DND-41 (cell line): ENCODE measurements around the gene HIPK4.

Experiments used
- ATAC-seq: fragments of 200-7000 bp; cut with Tn5 transposase; 3 replicates; pipeline ENCODE4 v1.9.1; 2021; ENCODE audit warnings: low read depth; ENCODE audit not compliant: insufficient read depth
- DNase-seq: peaks from one replicate; pipeline ENCODE4 v3.0.0-alpha.2; 2020
- H2AFZ ChIP-seq: 2 replicates; pipeline ENCODE4 v1.6.0; 2012; ENCODE audit warnings: low read depth, low read length
- H3K27ac ChIP-seq: 2 replicates; pipeline ENCODE4 v1.5.1; 2012; ENCODE audit warnings: low read length, inconsistent platforms
- H3K27me3 ChIP-seq: fragments of 200-600 bp; sonication (generic); 2 replicates; pipeline ENCODE4 v1.6.0; 2012; ENCODE audit warnings: low read length, mild to moderate bottlenecking, inconsistent platforms; ENCODE audit not compliant: insufficient read depth, poor library complexity
- H3K36me3 ChIP-seq: 2 replicates; pipeline ENCODE4 v1.5.1; 2012; ENCODE audit warnings: low read length, inconsistent platforms; ENCODE audit not compliant: insufficient read depth
- H3K4me1 ChIP-seq: 2 replicates; pipeline ENCODE4 v1.5.1; 2012; ENCODE audit warnings: mild to moderate bottlenecking, low read length; ENCODE audit not compliant: insufficient read depth
- H3K4me2 ChIP-seq: 2 replicates; pipeline ENCODE4 v1.6.0; 2012; ENCODE audit warnings: mild to moderate bottlenecking, moderate library complexity, low read length, inconsistent platforms; ENCODE audit not compliant: insufficient read depth
- H3K4me3 ChIP-seq, 2 experiments: fragments of 200-600 bp in 1 of 2; shearing (Covaris generic) in 1 of 2; 2 replicates each; pipeline ENCODE4 v1.5.1; 2012 to 2016; ENCODE audit warnings: inconsistent platforms in 2 of 2, low read length in 2 of 2, mild to moderate bottlenecking in 2 of 2, low read depth in 1 of 2, moderate library complexity in 1 of 2
- H3K79me2 ChIP-seq: 2 replicates; pipeline ENCODE4 v1.6.0; 2012; ENCODE audit warnings: low read length, inconsistent platforms; ENCODE audit not compliant: insufficient read depth
- H3K9ac ChIP-seq: 2 replicates; pipeline ENCODE4 v1.6.0; 2012; ENCODE audit warnings: low read depth, mild to moderate bottlenecking, inconsistent platforms, low read length, moderate library complexity
- H3K9me3 ChIP-seq: 2 replicates; pipeline ENCODE4 v1.5.1; 2012; ENCODE audit warnings: low read length, moderate library complexity, mild to moderate bottlenecking, inconsistent platforms; ENCODE audit not compliant: insufficient read depth, severe bottlenecking
- H4K20me1 ChIP-seq: 2 replicates; pipeline ENCODE4 v1.6.0; 2012; ENCODE audit warnings: low read length; ENCODE audit not compliant: insufficient read depth
- EZH2 ChIP-seq: IDR thresholded peaks from 3 replicates; pipeline ENCODE4 v1.6.1; 2012; ENCODE audit warnings: borderline replicate concordance, low read depth, mild to moderate bottlenecking, moderate library complexity, low read length, inconsistent platforms; ENCODE audit not compliant: severe bottlenecking
- TF ChIP-seq, protein P1 (sequence below): IDR thresholded peaks from 2 replicates; pipeline ENCODE4 v1.5.1; 2012; ENCODE audit warnings: borderline replicate concordance, low read length, moderate library complexity, mild to moderate bottlenecking; ENCODE audit not compliant: poor library complexity, severe bottlenecking; ENCODE audit errors: extremely low read depth

HIPK4 gene

DNA sequence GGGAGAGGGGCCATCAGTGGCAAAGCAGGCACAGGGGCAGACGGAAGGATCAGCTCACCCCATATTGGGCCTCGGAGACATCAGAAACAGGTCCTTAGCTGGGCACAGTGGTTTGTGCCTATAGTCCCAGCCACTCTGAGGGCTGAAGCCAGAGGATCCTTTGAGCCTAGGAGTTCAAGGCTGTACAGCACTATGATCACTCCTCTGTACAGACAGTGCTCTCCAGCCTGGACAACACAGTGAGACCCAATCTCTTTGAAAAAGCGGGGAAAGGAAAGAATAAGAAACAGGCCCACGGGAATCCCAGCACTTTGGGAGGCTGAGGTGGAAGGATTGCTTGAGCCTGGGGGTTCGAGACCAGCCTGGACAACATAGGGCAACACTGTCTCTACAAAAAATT lies 29.8 kb upstream of the HIPK4 start:
- no peaks in the 10 kb centered on the region for H3K27me3 ChIP-seq
- peaks cover 10% of the 10 kb centered on the region; the same call in 1 of the 2 replicates for H3K36me3 ChIP-seq
- TF ChIP-seq EZH2, result no peak
- TF ChIP-seq, protein P1, sequence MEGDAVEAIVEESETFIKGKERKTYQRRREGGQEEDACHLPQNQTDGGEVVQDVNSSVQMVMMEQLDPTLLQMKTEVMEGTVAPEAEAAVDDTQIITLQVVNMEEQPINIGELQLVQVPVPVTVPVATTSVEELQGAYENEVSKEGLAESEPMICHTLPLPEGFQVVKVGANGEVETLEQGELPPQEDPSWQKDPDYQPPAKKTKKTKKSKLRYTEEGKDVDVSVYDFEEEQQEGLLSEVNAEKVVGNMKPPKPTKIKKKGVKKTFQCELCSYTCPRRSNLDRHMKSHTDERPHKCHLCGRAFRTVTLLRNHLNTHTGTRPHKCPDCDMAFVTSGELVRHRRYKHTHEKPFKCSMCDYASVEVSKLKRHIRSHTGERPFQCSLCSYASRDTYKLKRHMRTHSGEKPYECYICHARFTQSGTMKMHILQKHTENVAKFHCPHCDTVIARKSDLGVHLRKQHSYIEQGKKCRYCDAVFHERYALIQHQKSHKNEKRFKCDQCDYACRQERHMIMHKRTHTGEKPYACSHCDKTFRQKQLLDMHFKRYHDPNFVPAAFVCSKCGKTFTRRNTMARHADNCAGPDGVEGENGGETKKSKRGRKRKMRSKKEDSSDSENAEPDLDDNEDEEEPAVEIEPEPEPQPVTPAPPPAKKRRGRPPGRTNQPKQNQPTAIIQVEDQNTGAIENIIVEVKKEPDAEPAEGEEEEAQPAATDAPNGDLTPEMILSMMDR, result no peak
- H3K4me1 ChIP-seq, result peaks cover 21% of the 10 kb centered on the region
- no peak overlapping the region for H3K4me2 ChIP-seq
- H3K27ac ChIP-seq, result no peak overlapping the region
- ATAC-seq (no peak), DNase-seq (no peak)
- H2AFZ ChIP-seq, result no peak overlapping the region
- H3K79me2 ChIP-seq, result peaks cover 14% of the 10 kb centered on the region
- H3K9ac ChIP-seq, result no peak overlapping the region
- H3K9me3 ChIP-seq, result no peaks in the 10 kb centered on the region
- H3K4me3 ChIP-seq, result no peak overlapping the region
- H4K20me1 ChIP-seq, result no peaks in the 10 kb centered on the region

DNA sequence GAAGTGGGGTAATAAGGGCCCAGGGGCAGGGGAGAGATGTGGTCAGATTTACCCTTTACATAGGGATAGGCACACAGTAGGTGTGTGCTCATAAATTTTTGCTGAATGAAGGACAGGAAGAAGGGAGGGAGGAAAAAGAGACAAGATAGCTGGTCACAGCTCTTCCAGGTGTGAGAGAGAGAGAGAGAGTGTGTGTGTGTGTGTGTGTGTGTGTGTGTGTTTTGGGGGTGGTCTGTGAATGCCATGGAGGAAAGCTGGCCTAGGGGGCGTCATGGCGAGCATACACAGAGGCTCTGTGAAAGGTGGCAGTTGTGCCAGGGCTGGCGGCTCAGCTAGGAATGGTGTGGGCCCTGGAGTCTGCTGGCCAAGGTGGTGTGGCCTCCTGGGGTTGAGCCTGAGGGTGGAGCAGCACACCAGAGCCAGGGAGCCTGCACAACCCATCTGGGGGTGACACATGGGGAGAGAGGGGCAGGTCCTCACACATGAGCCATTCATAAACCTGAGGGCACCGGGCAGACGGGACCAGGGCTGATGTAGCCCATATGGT lies 29.2 kb upstream of the HIPK4 start:
- no peak overlapping the region for H3K9ac ChIP-seq
- H3K79me2 ChIP-seq, result peaks cover 9% of the 10 kb centered on the region
- H3K36me3 ChIP-seq, result peaks cover 10% of the 10 kb centered on the region; the same call in 1 of the 2 replicates
- H3K4me2 ChIP-seq, result no peak overlapping the region
- H3K27ac ChIP-seq, result no peak overlapping the region
- H3K4me3 ChIP-seq, result no peak overlapping the region
- H3K27me3 ChIP-seq, result no peaks in the 10 kb centered on the region
- H2AFZ ChIP-seq, result no peak overlapping the region
- H3K4me1 ChIP-seq, result peaks cover 15% of the 10 kb centered on the region
- no peaks in the 10 kb centered on the region for H3K9me3 ChIP-seq
- ATAC-seq (no peak), DNase-seq (no peak)
- TF ChIP-seq EZH2, result no peak
- TF ChIP-seq, protein P1, result no peak
- H4K20me1 ChIP-seq, result no peaks in the 10 kb centered on the region

- Histone ChIP-seq H3K27ac (no peak overlapping the region), H3K4me3 (no peak overlapping the region), H3K27me3 (no peaks in the 10 kb centered on the region), H3K9ac (no peak overlapping the region), H2AFZ (no peak overlapping the region), H4K20me1 (no peaks in the 10 kb centered on the region), H3K4me2 (no peak overlapping the region), H3K36me3 (peaks cover 7% of the 10 kb centered on the region; the same call in 1 of the 2 replicates), H3K79me2 (peaks cover 3% of the 10 kb centered on the region; the same call in 1 of the 2 replicates), H3K9me3 (no peaks in the 10 kb centered on the region), H3K4me1 (peaks cover 13% of the 10 kb centered on the region)
- DNase-seq (no peak), ATAC-seq (no peak)
- TF ChIP-seq, protein P1, result no peak
- no peak for TF ChIP-seq EZH2
Measured at GRCh38 chr19:40418040-40418439, 28.1 kb upstream of the HIPK4 start.
